Naive thymus-derived CD4-positive, alpha-beta T cell (primary cell): ENCODE measurements around the gene MIS18A. TPM values are rescaled to one million over a fixed set of nuclear protein-coding genes. Genes with fewer than 3 reads are reported as not detected.

Experiments used
- ATAC-seq: fragments of 150-1000 bp; cut with Tn5 transposase; 2 replicates; pipeline ENCODE4 v1.10.0; 2021; ENCODE audit warnings: mild to moderate bottlenecking, moderate library complexity
- CTCF ChIA-PET: fragments of 350-600 bp; sonication (Branson Sonifier 250); formaldehyde crosslinking; loops from one replicate; lab custom pipeline; 2021; ENCODE audit warnings: antibody characterized with exemption; lab: Charles Lee
- POLR2A ChIA-PET: fragments of 350-600 bp; sonication (Branson Sonifier 250); formaldehyde crosslinking; loops from one replicate; lab custom pipeline; 2021; ENCODE audit warnings: antibody characterized with exemption, inconsistent platforms; lab: Charles Lee
- DNase-seq, 9 donors: peaks; one replicate each; pipeline versions ENCODE4 v3.0.0 to v3.0.0-alpha.2; 2020 to 2022; ENCODE audit warnings: mixed read lengths in 1 of 9
- H3K27ac ChIP-seq: one replicate; pipeline ENCODE4 v1.7.0; 2013; ENCODE audit warnings: mild to moderate bottlenecking, low read depth, low read length, moderate library complexity
- H3K27me3 ChIP-seq, 2 donors: one replicate each; pipeline ENCODE4 v1.7.0; 2013; ENCODE audit warnings: low read length in 2 of 2, mild to moderate bottlenecking in 2 of 2, moderate library complexity in 2 of 2; ENCODE audit not compliant: control insufficient read depth in 2 of 2, insufficient read depth in 2 of 2
- H3K36me3 ChIP-seq, 3 experiments: 1 replicate in 2 of 3; 2 replicates in 1 of 3; pipeline ENCODE4 v1.7.0; 2013; ENCODE audit warnings: low read length in 3 of 3, mild to moderate bottlenecking in 3 of 3, moderate library complexity in 1 of 3; ENCODE audit not compliant: insufficient read depth in 3 of 3, control insufficient read depth in 2 of 3
- H3K4me1 ChIP-seq, 2 donors: one replicate each; pipeline ENCODE4 v1.7.0; 2013; ENCODE audit warnings: low read length in 2 of 2, mild to moderate bottlenecking in 2 of 2, moderate library complexity in 1 of 2; ENCODE audit not compliant: control insufficient read depth in 2 of 2, insufficient read depth in 2 of 2
- H3K4me3 ChIP-seq: 2 replicates; pipeline ENCODE4 v1.7.0; 2013; ENCODE audit warnings: mild to moderate bottlenecking, low read length
- H3K9me3 ChIP-seq, 3 experiments: 1 replicate in 2 of 3; 2 replicates in 1 of 3; pipeline ENCODE4 v1.7.0; 2013; ENCODE audit warnings: low read length in 3 of 3; ENCODE audit not compliant: control insufficient read depth in 2 of 3
- H3K27ac Mint-ChIP-seq, 9 donors: one replicate each; pipeline ENCODE4 v1.8.0; 2020 to 2022; ENCODE audit warnings: mixed read lengths in 9 of 9, mild to moderate bottlenecking in 8 of 9, moderate library complexity in 5 of 9, inconsistent platforms in 2 of 9
- H3K27me3 Mint-ChIP-seq, 5 donors: one replicate each; pipeline ENCODE4 v1.8.0; 2021 to 2022; ENCODE audit warnings: mixed read lengths in 5 of 5, mild to moderate bottlenecking in 1 of 5
- H3K36me3 Mint-ChIP-seq, 5 donors: one replicate each; pipeline ENCODE4 v1.8.0; 2020 to 2022; ENCODE audit warnings: mixed read lengths in 5 of 5, mild to moderate bottlenecking in 3 of 5, inconsistent platforms in 1 of 5
- H3K4me1 Mint-ChIP-seq, 7 donors: one replicate each; pipeline ENCODE4 v1.8.0; 2020 to 2022; ENCODE audit warnings: mixed read lengths in 7 of 7, mild to moderate bottlenecking in 3 of 7, inconsistent platforms in 1 of 7
- H3K4me3 Mint-ChIP-seq, 10 donors: one replicate each; pipeline ENCODE4 v1.8.0; 2020 to 2022; ENCODE audit warnings: mild to moderate bottlenecking in 10 of 10, mixed read lengths in 10 of 10, moderate library complexity in 6 of 10, inconsistent platforms in 2 of 10
- H3K9me3 Mint-ChIP-seq, 11 donors: one replicate each; pipeline ENCODE4 v1.8.0; 2020 to 2022; ENCODE audit warnings: mixed read lengths in 11 of 11, mild to moderate bottlenecking in 4 of 11, inconsistent platforms in 1 of 11, moderate library complexity in 1 of 11
- intact Hi-C, 2 donors: fragments of 100-400 bp; cut with micrococcal nuclease; formaldehyde crosslinking; loops; one replicate each; pipeline ENCODE4 v1.15.1; 2023
- polyA plus RNA-seq, 2 donors: library from polyadenylated mRNA; unstranded; fragments of 300-500 nt; fragmentation: Illumina TruSeq; gene quantifications; one replicate each; pipeline ENCODE4 v1.2.3, GENCODE V29; 2021
- total RNA-seq, 6 experiments: library from RNA in 5 of 6; stranded (reverse) in 5 of 6; gene quantifications; 1 replicate in 5 of 6; 2 replicates in 1 of 6; pipeline ENCODE4 v1.2.3 and lab custom pipeline; 2021 to 2026

Gene MIS18A
- total and polyA plus RNA-seq, 7 experiments from 2014 or later = 3.3 to 16.4 (median 9.4) TPM

DNA sequence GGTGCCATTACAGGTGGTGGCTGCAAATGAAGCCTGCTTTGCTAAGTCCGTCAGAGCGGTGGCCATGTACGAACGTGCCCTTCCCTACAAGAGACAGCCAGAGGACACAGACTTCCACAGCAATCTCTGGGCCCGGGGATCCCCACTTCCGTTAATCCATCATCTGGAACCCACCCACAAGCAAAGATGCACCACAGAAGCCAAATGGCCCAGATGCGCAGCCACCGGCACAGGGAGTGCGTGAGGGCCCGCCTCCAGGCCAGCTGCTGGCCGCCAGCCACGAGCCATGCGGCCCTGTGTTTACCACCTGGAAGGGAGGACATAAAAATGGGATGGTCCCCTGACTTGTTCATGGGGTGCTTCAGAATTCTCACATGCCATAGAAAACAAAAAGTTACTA lies 41.9 kb upstream of the MIS18A start:
- no peaks in the 10 kb centered on the region for H3K4me1 ChIP-seq
- no peaks in the 10 kb centered on the region for H3K9me3 ChIP-seq
- Mint-ChIP-seq H3K4me1 (no peaks in the 10 kb centered on the region), H3K27me3 (no peaks in the 10 kb centered on the region), H3K27ac (no peak overlapping the region), H3K9me3 (no peaks in the 10 kb centered on the region), H3K4me3 (no peak overlapping the region), H3K36me3 (peaks cover 14 to 82% (median 34%) of the 10 kb centered on the region in 5 donors)
- no peak for DNase-seq
- no peak for ATAC-seq
- intact Hi-C loops = no loop called here
- no peaks in the 10 kb centered on the region for H3K27me3 ChIP-seq
- H3K27ac ChIP-seq = no peak overlapping the region
- ChIA-PET POLR2A (no interaction called here), CTCF (no interaction called here)
- peaks cover 27 to 99% (median 34%) of the 10 kb centered on the region in 3 experiments for H3K36me3 ChIP-seq
- H3K4me3 ChIP-seq = no peak overlapping the region

DNA sequence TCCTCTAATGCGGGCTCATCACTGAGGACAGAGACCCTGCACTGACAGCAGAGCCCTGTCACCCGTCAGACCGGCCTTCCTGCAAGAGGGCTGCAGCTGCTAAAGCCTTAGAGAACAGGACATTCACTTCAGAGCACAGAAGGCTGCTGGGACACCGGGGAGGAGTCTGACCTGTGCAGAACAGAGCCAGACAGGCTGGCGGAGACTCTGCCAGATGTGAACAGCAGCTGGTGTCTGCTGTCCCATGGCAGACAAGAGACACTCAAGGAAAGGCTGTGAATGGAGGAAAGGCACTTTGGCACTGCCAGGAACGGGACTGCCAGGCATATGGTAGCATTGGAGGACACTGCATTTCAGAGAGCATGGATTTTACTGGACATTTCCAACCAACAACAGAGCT lies 41.2 kb upstream of the MIS18A start:
- H3K9me3 Mint-ChIP-seq = no peaks in the 10 kb centered on the region
- no peak for ATAC-seq

DNA sequence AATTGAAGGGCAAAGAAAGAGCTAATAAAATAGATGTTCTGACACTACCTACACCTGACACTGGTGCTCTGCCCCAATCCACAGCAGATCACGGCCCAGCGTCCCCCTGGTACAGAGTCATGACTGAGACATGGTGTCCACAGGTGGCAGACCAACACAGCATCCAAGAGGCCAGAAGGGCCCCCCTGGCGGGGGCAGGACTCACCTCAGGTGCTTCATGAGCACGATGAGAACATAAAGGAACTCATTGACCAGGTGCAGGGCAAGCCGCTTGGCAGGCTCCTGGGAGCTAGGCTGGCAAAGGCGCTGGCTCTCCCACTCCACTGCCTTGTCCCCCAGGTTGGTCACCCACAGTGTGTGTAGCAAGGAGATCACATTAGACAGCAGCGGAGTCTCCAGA lies 40.2 kb upstream of the MIS18A start:
- Histone ChIP-seq H3K27ac (no peak overlapping the region), H3K27me3 (no peaks in the 10 kb centered on the region), H3K4me1 (no peaks in the 10 kb centered on the region), H3K36me3 (peaks cover 20 to 97% (median 34%) of the 10 kb centered on the region in 3 experiments), H3K9me3 (no peaks in the 10 kb centered on the region), H3K4me3 (no peak overlapping the region)
- H3K9me3 Mint-ChIP-seq = no peaks in the 10 kb centered on the region
- intact Hi-C loops = no loop called here
- no peak for ATAC-seq
- peaks cover 4 to 65% (median 21%) of the 10 kb centered on the region in 5 donors for H3K36me3 Mint-ChIP-seq
- no peak for DNase-seq
- no peak overlapping the region for H3K4me3 Mint-ChIP-seq
- H3K27me3 Mint-ChIP-seq = no peaks in the 10 kb centered on the region
- no peak overlapping the region for H3K27ac Mint-ChIP-seq
- H3K4me1 Mint-ChIP-seq = no peaks in the 10 kb centered on the region
- ChIA-PET CTCF (no interaction called here), POLR2A (no interaction called here)

More for the DNA sequence above, 41.2 kb upstream of the MIS18A start:
- no peak overlapping the region for H3K4me3 Mint-ChIP-seq
- H3K27ac ChIP-seq = no peak overlapping the region
- H3K9me3 ChIP-seq = no peaks in the 10 kb centered on the region
- H3K4me1 Mint-ChIP-seq = no peaks in the 10 kb centered on the region
- H3K27ac Mint-ChIP-seq = no peak overlapping the region
- no peak overlapping the region for H3K4me3 ChIP-seq
- peaks cover 11 to 76% (median 27%) of the 10 kb centered on the region in 5 donors for H3K36me3 Mint-ChIP-seq
- POLR2A ChIA-PET = no interaction called here
- H3K27me3 Mint-ChIP-seq = no peaks in the 10 kb centered on the region
- peaks cover 27 to 97% (median 34%) of the 10 kb centered on the region in 3 experiments for H3K36me3 ChIP-seq
- H3K4me1 ChIP-seq = no peaks in the 10 kb centered on the region
- no peaks in the 10 kb centered on the region for H3K27me3 ChIP-seq
- no peak for DNase-seq
- intact Hi-C loops = no loop called here
- CTCF ChIA-PET = no interaction called here

DNA sequence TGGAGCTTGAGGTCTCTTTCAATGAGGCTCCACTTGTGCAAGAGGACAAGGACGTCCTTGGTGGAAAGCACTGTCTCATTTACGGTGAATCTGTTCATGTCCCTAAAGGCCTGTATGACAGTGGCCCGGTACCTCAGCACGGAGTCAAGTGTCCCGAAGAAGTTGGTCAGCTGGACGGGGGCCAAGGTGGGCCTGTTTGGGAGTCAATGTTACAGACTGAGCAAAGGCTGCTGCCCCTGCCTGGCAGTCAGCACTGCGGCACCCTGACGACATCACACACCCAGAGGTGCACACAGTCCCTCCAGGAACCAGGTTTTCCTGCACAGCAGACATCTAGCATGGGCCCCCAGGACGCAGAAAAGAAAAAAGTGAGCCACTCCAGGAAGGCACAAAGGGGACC lies 38.9 kb upstream of the MIS18A start:
- ATAC-seq = no peak
- H3K27ac ChIP-seq = no peak overlapping the region
- H3K4me1 ChIP-seq = no peaks in the 10 kb centered on the region
- no peaks in the 10 kb centered on the region for H3K4me1 Mint-ChIP-seq
- no peaks in the 10 kb centered on the region for H3K9me3 ChIP-seq
- peaks cover 8 to 95% (median 33%) of the 10 kb centered on the region in 3 experiments for H3K36me3 ChIP-seq
- intact Hi-C loops = no loop called here
- POLR2A ChIA-PET = interaction anchor here (1.0 kb wide), 1 partner anchor 11 kb away, joined by 4 read pairs; no protein-coding TSS in a partner anchor
- no peak overlapping the region for H3K4me3 ChIP-seq
- peaks cover under 1 to 63% (median 21%) of the 10 kb centered on the region in 5 donors for H3K36me3 Mint-ChIP-seq
- CTCF ChIA-PET = no interaction called here
- no peaks in the 10 kb centered on the region for H3K9me3 Mint-ChIP-seq
- DNase-seq = no peak
- H3K27me3 ChIP-seq = no peaks in the 10 kb centered on the region
- H3K4me3 Mint-ChIP-seq = no peak overlapping the region
- no peak overlapping the region for H3K27ac Mint-ChIP-seq
- H3K27me3 Mint-ChIP-seq = no peaks in the 10 kb centered on the region

DNA sequence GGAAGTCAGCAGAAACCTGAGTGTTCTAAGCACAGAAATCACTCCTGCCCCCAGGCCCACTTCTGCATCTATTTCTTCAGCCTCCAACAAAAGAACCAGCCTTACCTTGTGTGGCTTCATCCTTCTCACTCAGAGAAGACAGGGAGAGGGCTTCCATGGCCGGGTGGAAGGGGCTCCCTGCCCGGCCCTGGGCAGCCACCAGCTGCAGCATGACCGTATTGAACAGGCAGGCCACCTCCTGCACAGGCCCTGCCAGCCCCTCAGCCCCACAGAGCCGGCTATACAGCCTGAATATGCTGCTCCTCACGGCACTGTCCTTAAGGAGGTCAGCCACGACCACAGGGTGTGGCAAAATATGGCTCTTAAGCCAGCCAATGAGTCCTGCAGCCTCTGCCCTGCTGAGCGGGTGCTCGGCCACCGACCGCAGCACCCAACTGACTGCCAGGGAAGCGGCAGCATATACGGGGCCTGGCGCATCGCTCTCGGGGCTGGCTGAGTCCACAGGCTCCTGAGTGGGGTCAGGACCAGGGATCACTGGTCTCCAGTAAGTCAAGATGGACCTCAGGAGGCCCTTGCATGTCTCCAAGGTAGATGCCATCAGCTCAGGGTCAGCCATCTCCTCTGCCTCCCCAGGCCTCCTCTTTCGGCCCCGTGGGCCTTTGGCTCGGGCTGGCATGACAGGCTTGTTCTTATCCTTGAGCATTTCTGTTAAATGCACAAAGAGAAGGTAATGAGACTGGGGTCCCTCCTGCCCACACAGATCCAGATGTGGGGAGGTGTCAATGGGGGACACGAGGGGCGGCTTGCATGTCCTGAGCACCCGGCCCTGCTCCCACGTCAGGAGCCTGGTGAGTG lies 37.7 kb upstream of the MIS18A start:
- no peak for ATAC-seq
- no peaks in the 10 kb centered on the region for H3K27me3 Mint-ChIP-seq
- Histone ChIP-seq H3K27ac (no peak overlapping the region), H3K9me3 (no peaks in the 10 kb centered on the region), H3K4me1 (no peaks in the 10 kb centered on the region), H3K4me3 (no peak overlapping the region), H3K27me3 (no peaks in the 10 kb centered on the region), H3K36me3 (peaks cover 8 to 96% (median 33%) of the 10 kb centered on the region in 3 experiments)
- intact Hi-C loops = no loop called here
- no peak overlapping the region for H3K4me3 Mint-ChIP-seq
- H3K9me3 Mint-ChIP-seq = no peaks in the 10 kb centered on the region
- CTCF ChIA-PET = no interaction called here
- POLR2A ChIA-PET = no interaction called here
- peaks cover 0 to 62% (median 21%) of the 10 kb centered on the region in 5 donors for H3K36me3 Mint-ChIP-seq
- H3K4me1 Mint-ChIP-seq = no peaks in the 10 kb centered on the region
- no peak overlapping the region for H3K27ac Mint-ChIP-seq
- DNase-seq = no peak

DNA sequence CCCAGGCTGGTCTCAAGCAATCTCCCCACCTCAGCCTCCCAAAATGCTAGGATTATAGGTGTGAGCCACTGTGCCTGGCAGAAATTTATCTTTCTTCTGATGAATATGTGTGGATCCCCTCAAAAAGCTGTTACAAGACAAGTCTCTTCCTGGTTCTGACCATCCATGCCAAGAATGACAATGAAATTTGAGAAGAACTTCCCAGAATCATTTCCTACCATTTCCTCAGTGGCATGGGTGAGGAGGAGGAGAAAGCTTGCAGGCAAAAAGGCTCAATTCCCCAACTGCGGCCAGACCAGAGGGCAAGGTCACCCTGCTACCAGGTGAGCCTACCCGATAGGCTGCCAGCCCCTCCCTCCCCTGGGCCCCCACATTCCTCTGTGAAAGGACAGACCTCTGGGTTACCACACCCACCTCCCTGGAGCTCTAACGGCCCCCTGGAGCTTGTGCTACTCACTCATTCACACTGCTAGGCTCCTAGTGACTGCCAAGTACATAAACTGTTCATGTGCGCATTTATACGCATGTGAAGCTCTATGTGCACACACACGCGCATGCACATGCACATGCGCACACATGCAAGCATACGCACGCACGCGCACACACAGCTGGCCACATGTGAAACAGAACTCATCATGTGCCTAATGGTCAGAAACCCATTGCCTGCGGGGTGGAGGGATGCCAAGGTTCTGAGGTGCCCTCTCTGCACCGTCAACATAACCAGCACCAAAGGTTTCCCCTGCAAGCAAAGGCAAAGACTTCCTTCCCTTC lies 36.8 kb upstream of the MIS18A start:
- H3K36me3 Mint-ChIP-seq = peaks cover 0 to 58% (median 20%) of the 10 kb centered on the region in 5 donors
- peak overlapping the region in 1 of 9 donors; percentile 47 for H3K27ac Mint-ChIP-seq
- Histone ChIP-seq H3K9me3 (no peaks in the 10 kb centered on the region), H3K27me3 (no peaks in the 10 kb centered on the region), H3K27ac (no peak overlapping the region), H3K4me1 (no peaks in the 10 kb centered on the region), H3K4me3 (no peak overlapping the region), H3K36me3 (peaks cover 8 to 88% (median 24%) of the 10 kb centered on the region in 3 experiments)
- H3K27me3 Mint-ChIP-seq = no peaks in the 10 kb centered on the region
- H3K4me3 Mint-ChIP-seq = no peak overlapping the region
- ATAC-seq (no peak), DNase-seq (no peak)
- no peaks in the 10 kb centered on the region for H3K9me3 Mint-ChIP-seq
- H3K4me1 Mint-ChIP-seq = peaks cover 0 to 2% (median 0%) of the 10 kb centered on the region in 7 donors
- intact Hi-C loops = no loop called here
- ChIA-PET POLR2A (no interaction called here), CTCF (no interaction called here)
